ENCODE data around the gene CCDC13. TPM values are rescaled to one million over a fixed set of nuclear protein-coding genes. Genes with fewer than 3 reads are reported as not detected.
A peak's percentile ranks its signal among the peaks of the same experiment; 100 is the strongest.

The CCDC13 gene
- polyA plus RNA-seq, 4 donors: 1.3 to 2.7 (median 2.3) TPM

DNA sequence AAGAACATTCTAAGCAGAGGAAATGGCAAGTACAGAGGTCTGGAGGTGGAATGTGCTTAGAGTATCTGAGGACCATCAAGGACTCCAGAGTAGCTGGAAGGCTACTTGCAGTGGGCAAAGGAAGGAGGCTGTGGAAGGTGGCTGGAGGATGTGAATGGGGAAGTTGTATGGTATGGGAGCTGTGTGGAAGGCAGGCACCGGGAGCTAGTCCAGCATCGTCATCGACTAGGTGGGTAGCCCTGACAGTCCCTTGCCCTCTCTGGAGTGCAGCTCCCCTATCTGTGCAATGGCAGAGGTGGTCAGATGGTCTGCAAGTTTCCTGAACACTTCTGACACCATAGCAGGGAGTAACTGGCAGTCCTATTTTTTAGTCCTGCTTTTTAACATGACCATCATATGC is 19.3 kb downstream of the CCDC13 start:
- no peak for DNase-seq (ENCODE audit: low read depth in 4 of 4, low spot score in 3 of 4)

DNA sequence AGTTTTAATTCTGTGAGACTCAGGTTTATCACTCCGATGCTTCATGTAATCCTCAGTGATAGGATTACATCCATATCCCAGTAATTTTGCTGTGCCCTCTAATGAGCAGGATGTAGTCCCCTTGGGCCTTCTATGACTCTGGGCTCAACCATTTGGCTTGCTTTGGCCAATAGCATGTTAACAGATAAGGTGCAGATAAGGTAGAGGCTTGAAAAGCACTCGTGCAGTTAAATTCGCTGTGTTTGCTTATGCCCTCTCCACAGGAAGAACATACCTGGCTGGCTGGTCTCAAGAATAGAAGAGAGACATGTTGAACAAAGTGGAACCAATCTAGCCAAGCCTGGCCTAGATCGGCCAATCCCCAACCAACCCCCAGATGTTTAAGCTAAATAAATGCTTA is 20.1 kb downstream of the CCDC13 start:
- DNase-seq (ENCODE audit: low read depth in 4 of 4, low spot score in 3 of 4): no peak

GRCh38 chr3:42752441-42752840 is 20.6 kb downstream of the CCDC13 start:
- no peak for DNase-seq (ENCODE audit: low read depth in 4 of 4, low spot score in 3 of 4)

GRCh38 chr3:42751609-42752008 is 21.4 kb downstream of the CCDC13 start:
- DNase-seq (ENCODE audit: low read depth in 4 of 4, low spot score in 3 of 4): no peak

DNA sequence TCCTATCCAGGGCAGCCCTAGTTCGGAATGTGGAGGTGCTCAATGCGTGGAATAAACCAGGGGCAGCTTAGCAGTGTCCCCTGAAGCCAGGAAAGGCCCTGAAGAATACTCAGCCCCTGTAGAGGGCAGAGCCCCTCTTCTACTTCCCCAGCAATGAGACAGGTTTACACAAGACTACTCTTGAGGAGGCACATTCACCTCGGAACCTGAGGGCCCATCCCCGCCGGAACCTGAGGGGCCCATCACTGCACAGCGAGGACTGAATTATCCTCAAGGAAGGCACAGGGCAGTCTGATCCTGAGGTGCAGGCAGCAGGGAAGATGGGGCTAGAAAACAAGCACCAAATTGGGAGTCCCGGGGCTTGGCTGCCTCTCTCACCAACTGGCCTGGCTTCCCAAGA is 22.2 kb downstream of the CCDC13 start:
- no peak for DNase-seq (ENCODE audit: low read depth in 4 of 4, low spot score in 3 of 4)

- DNase-seq (ENCODE audit: low read depth in 4 of 4, low spot score in 3 of 4): no peak
Measured at GRCh38 chr3:42749753-42750231, 23.3 kb downstream of the CCDC13 start.

DNA sequence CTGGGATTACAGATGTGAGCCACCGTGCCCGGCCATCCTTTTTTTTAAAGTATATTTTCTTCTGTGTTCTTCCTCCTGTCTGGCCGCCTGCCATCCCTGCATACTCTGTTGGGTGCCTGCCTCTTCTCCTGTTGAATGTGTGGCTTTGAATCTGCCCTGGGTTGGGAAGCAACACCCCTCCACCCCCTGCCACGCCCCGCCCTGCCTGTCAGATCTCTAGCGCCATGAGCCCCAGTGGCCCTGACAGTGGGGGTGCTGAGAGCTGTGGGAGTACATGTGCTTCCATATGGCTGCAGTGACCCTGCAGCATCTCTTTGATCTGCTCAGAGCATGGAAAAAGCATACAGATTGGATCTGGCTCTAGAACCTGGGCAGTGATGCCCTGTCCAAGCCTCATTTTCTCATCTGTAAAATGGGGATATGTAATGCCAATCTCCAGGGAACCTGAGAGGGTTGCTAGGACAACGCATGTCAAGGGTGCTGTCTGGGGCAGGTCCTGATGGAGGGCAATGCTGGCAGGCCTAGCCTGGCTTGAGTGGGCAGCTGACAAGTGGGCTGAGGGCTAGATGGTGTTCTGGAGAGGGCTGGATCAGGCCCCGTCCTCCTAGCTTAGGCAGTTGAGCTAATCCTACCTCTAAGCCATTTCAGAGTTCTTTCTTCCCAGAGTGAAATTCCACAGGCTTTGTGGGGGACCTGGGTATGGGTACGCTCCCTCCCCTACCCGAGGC is 23.9 kb downstream of the CCDC13 start:
- DNase-seq (ENCODE audit: low read depth in 4 of 4, low spot score in 3 of 4): no peak

- no peak for DNase-seq (ENCODE audit: low read depth in 4 of 4, low spot score in 3 of 4)
Measured at GRCh38 chr3:42747581-42747980, 25.5 kb downstream of the CCDC13 start.

GRCh38 chr3:42746455-42747450 is 26.3 kb downstream of the CCDC13 start:
- peak in 3 of 4 donors; percentile 46 to 62 (median 52) for DNase-seq (ENCODE audit: low read depth in 4 of 4, low spot score in 3 of 4)

- DNase-seq (ENCODE audit: low read depth in 4 of 4, low spot score in 3 of 4): no peak
Measured at GRCh38 chr3:42745776-42746454, 27.1 kb downstream of the CCDC13 start.

GRCh38 chr3:42745291-42745745 is 27.7 kb downstream of the CCDC13 start:
- DNase-seq (ENCODE audit: low read depth in 4 of 4, low spot score in 3 of 4): no peak

GRCh38 chr3:42743204-42743995 is 29.7 kb downstream of the CCDC13 start:
- DNase-seq (ENCODE audit: low read depth in 4 of 4, low spot score in 3 of 4): no peak

- no peak for DNase-seq (ENCODE audit: low read depth in 4 of 4, low spot score in 3 of 4)
Measured at GRCh38 chr3:42742688-42743087, 30.4 kb downstream of the CCDC13 start.

DNA sequence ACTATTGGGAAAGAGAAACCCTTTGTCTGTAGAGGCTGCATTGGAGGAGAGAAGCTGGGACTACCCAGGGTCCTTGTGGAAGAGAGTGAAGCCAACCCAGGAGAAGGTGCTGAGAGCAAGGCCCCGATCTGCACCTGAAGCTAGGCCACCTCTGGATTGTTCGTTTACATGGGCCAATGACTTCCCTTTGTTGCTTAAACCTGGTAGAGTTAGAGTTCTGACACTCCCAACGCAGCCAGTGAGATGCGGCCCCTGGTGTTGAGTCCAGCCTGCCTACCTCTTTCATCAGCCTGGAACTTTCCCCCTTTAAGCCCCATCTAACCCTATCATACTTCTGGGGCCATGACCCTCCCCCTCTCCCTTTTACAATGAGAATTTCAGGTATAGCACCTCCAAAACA is 30.8 kb downstream of the CCDC13 start:
- no peak for DNase-seq (ENCODE audit: low read depth in 4 of 4, low spot score in 3 of 4)

GRCh38 chr3:42741796-42742195 is 31.3 kb downstream of the CCDC13 start:
- DNase-seq (ENCODE audit: low read depth in 4 of 4, low spot score in 3 of 4): no peak

- peak in 2 of 4 donors; percentile 39 to 63 for DNase-seq (ENCODE audit: low read depth in 4 of 4, low spot score in 3 of 4)
Measured at GRCh38 chr3:42739401-42740158, 33.5 kb downstream of the CCDC13 start.

GRCh38 chr3:42736531-42736930 is 36.5 kb downstream of the CCDC13 start:
- DNase-seq (ENCODE audit: low read depth in 4 of 4, low spot score in 3 of 4): no peak

GRCh38 chr3:42736081-42736480 is 37.0 kb downstream of the CCDC13 start:
- no peak for DNase-seq (ENCODE audit: low read depth in 4 of 4, low spot score in 3 of 4)

DNA sequence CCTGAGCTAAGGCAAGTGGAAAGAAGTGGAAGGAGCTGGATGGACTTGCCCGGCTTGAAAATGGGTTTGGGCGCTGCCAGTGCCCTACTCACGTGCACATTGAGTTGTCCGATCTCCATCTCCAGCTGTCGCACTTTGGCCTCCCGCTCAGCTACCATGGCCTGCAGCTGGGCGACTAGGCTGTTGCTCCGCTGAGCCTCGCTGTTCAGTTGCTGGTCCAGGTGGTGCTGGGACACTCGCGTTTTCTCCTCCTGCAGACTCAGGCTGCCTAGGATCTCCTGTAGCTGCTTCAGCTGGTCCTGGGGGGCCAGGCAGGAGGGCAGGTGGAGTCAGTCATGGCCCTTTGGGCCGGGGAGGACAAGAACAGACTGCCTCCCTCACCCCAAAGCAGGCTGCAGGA is 37.4 kb downstream of the CCDC13 start:
- no peak for DNase-seq (ENCODE audit: low read depth in 4 of 4, low spot score in 3 of 4)
